HFFc6 (cell line): Measurements from ENCODE around the gene TMC1. TPM values are rescaled to one million over a fixed set of nuclear protein-coding genes. Genes with fewer than 3 reads are reported as not detected.

Experiments used
- DNase-seq: peaks from one replicate; pipeline ENCODE4 v3.0.0-alpha.2; 2018
- H3K27ac Mint-ChIP-seq: 2 replicates; pipeline ENCODE4 v1.8.0; 2020; ENCODE audit warnings: mild to moderate bottlenecking, mixed read lengths
- H3K27me3 Mint-ChIP-seq: 2 replicates; pipeline ENCODE4 v1.8.0; 2021; ENCODE audit warnings: mild to moderate bottlenecking, moderate library complexity, mixed read lengths; ENCODE audit not compliant: insufficient read depth
- H3K36me3 Mint-ChIP-seq: 2 replicates; pipeline ENCODE4 v1.8.0; 2021; ENCODE audit warnings: low read depth, mixed read lengths
- H3K4me1 Mint-ChIP-seq: 2 replicates; pipeline ENCODE4 v1.8.0; 2020; ENCODE audit warnings: low read depth, mixed read lengths
- H3K4me3 Mint-ChIP-seq: 2 replicates; pipeline ENCODE4 v1.8.0; 2020; ENCODE audit warnings: mild to moderate bottlenecking, moderate library complexity, mixed read lengths
- H3K9me3 Mint-ChIP-seq: 2 replicates; pipeline ENCODE4 v1.8.0; 2020; ENCODE audit warnings: mild to moderate bottlenecking, mixed read lengths
- CTCF ChIP-seq: fragments of 200-600 bp; sonication (generic); IDR thresholded peaks from 2 replicates; pipeline ENCODE4 v1.5.0; 2021; ENCODE audit warnings: antibody characterized with exemption, mild to moderate bottlenecking
- total RNA-seq, 6 experiments: library from RNA; stranded (reverse); fragmentation: NEBNext Ultra II Directional; extraction: Animal tissue kit (Norgen Biotek cat#: 25700); gene quantifications; 2 replicates in 1 of 6; 3 replicates in 5 of 6; pipeline ENCODE4 v1.2.3, GENCODE V29; 2021

TMC1 gene
- total RNA-seq, 6 experiments from 2014 or later, result 0.09 to 1.1 (median 0.65) TPM

GRCh38 chr9:72817413-72817812 is 296.0 kb downstream of the TMC1 start:
- no peak for DNase-seq
- peaks cover 15% of the 10 kb centered on the region for H3K27me3 Mint-ChIP-seq
- H3K27ac Mint-ChIP-seq, result no peak overlapping the region
- H3K4me1 Mint-ChIP-seq, result peaks cover 5% of the 10 kb centered on the region; the same call in 1 of the 2 replicates
- TF ChIP-seq CTCF, result no peak
- H3K36me3 Mint-ChIP-seq, result no peaks in the 10 kb centered on the region
- no peak overlapping the region for H3K4me3 Mint-ChIP-seq
- H3K9me3 Mint-ChIP-seq, result no peaks in the 10 kb centered on the region

GRCh38 chr9:72818385-72818784 is 297.0 kb downstream of the TMC1 start:
- Mint-ChIP-seq H3K27ac (no peak overlapping the region), H3K36me3 (no peaks in the 10 kb centered on the region), H3K27me3 (peaks cover 15% of the 10 kb centered on the region), H3K4me1 (peaks cover 6% of the 10 kb centered on the region; the same call in 1 of the 2 replicates), H3K9me3 (no peaks in the 10 kb centered on the region), H3K4me3 (no peak overlapping the region)
- TF ChIP-seq CTCF, result no peak
- DNase-seq, result no peak

GRCh38 chr9:72823971-72824370 is 302.6 kb downstream of the TMC1 start:
- no peaks in the 10 kb centered on the region for H3K9me3 Mint-ChIP-seq
- H3K4me1 Mint-ChIP-seq, result peaks cover 18% of the 10 kb centered on the region; the same call in 1 of the 2 replicates
- H3K27me3 Mint-ChIP-seq, result peaks cover 10% of the 10 kb centered on the region
- no peak for TF ChIP-seq CTCF
- no peak overlapping the region for H3K27ac Mint-ChIP-seq
- no peak overlapping the region for H3K4me3 Mint-ChIP-seq
- DNase-seq, result no peak
- H3K36me3 Mint-ChIP-seq, result no peaks in the 10 kb centered on the region

- H3K36me3 Mint-ChIP-seq, result no peaks in the 10 kb centered on the region
- no peak for TF ChIP-seq CTCF
- H3K4me1 Mint-ChIP-seq, result peaks cover 15% of the 10 kb centered on the region; the same call in 1 of the 2 replicates
- H3K27me3 Mint-ChIP-seq, result peaks cover 4% of the 10 kb centered on the region; the same call in 1 of the 2 replicates
- no peak for DNase-seq
- no peaks in the 10 kb centered on the region for H3K9me3 Mint-ChIP-seq
- H3K27ac Mint-ChIP-seq, result no peak overlapping the region
- H3K4me3 Mint-ChIP-seq, result no peak overlapping the region
Measured at GRCh38 chr9:72826996-72827949, 305.9 kb downstream of the TMC1 start.

GRCh38 chr9:72827950-72828731 is 306.7 kb downstream of the TMC1 start:
- Mint-ChIP-seq H3K4me3 (no peak overlapping the region), H3K4me1 (peaks cover 12% of the 10 kb centered on the region; the same call in 1 of the 2 replicates), H3K9me3 (no peaks in the 10 kb centered on the region), H3K36me3 (no peaks in the 10 kb centered on the region), H3K27me3 (peaks cover 4% of the 10 kb centered on the region; the same call in 1 of the 2 replicates), H3K27ac (no peak overlapping the region)
- TF ChIP-seq CTCF, result no peak
- no peak for DNase-seq
